Spleen (tissue), 7 donors: Measurements from ENCODE around the gene RNF123.

Experiments
- POLR2A ChIP-seq, 3 donors: fragments of 450-650 bp; IDR thresholded peaks; one replicate each; pipeline ENCODE4 v1.5.1; 2017; ENCODE audit warnings: antibody characterized with exemption in 3 of 3, mild to moderate bottlenecking in 1 of 3
- POLR2AphosphoS5 ChIP-seq, 3 donors: sonication (generic); formaldehyde crosslinking; IDR thresholded peaks; one replicate each; pipeline ENCODE4 v1.5.1; 2017; ENCODE audit warnings: antibody characterized with exemption in 3 of 3
- TF ChIP-seq, protein P1 (sequence below), 11 experiments: fragments of 200-600 bp in 7 of 11; fragments of 450-650 bp in 4 of 11; sonication (generic) in 4 of 11; IDR thresholded peaks in 8 of 11; conservative IDR thresholded peaks in 3 of 11; 1 replicate in 7 of 11; 2 replicates in 4 of 11; pipeline versions ENCODE4 v1.4.0 to v1.8.0; 2016 to 2021; ENCODE audit warnings: antibody characterized with exemption in 11 of 11, inconsistent platforms in 4 of 11, mild to moderate bottlenecking in 1 of 11
- donor health status: DM: no; HTN: no; CAD: no; lungs with moderate emphysema.
- donor health status: DM: no; HTN: no; CAD: no.
- donor health status: DM: no; HTN: no; CAD: no.

- TF ChIP-seq, protein P1, sequence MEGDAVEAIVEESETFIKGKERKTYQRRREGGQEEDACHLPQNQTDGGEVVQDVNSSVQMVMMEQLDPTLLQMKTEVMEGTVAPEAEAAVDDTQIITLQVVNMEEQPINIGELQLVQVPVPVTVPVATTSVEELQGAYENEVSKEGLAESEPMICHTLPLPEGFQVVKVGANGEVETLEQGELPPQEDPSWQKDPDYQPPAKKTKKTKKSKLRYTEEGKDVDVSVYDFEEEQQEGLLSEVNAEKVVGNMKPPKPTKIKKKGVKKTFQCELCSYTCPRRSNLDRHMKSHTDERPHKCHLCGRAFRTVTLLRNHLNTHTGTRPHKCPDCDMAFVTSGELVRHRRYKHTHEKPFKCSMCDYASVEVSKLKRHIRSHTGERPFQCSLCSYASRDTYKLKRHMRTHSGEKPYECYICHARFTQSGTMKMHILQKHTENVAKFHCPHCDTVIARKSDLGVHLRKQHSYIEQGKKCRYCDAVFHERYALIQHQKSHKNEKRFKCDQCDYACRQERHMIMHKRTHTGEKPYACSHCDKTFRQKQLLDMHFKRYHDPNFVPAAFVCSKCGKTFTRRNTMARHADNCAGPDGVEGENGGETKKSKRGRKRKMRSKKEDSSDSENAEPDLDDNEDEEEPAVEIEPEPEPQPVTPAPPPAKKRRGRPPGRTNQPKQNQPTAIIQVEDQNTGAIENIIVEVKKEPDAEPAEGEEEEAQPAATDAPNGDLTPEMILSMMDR (IDR thresholded peaks at IDR 0.05 in 8 of 11, conservative IDR thresholded peaks at IDR 0.05 in 3 of 11): peak in 4 of 11 experiments; percentile 11 to 32 (median 28)
- TF ChIP-seq POLR2AphosphoS5 (IDR thresholded peaks at IDR 0.05) (peak in 1 of 3 donors; percentile 41), POLR2A (IDR thresholded peaks at IDR 0.05) (no peak)
These were observed 12.2 kb downstream of the RNF123 start for GRCh38 chr3:49701388-49702077.
